HCT116 (cell line): Measurements from ENCODE around the gene PDE4B. TPM values are rescaled to one million over a fixed set of nuclear protein-coding genes. Genes with fewer than 3 reads are reported as not detected.

Source experiments
- ATAC-seq: fragments of 200-7000 bp; cut with Tn5 transposase; 2 replicates; pipeline ENCODE4 v1.9.1; 2020; ENCODE audit warnings: mild to moderate bottlenecking, moderate library complexity
- BruUV-seq: library from RNA; stranded (reverse); fragments of 400-500 nt; replicated peaks from 2 replicates; lab custom pipeline; 2021; lab: Mats Ljungman, UMichigan
- CTCF ChIA-PET: fragments of 300-600 bp; sonication (Branson Sonifier 250); formaldehyde crosslinking; loops from one replicate; lab custom pipeline; 2021; ENCODE audit warnings: antibody characterized with exemption; lab: Charles Lee
- POLR2A ChIA-PET: fragments of 300-600, 350-600 bp; sonication (Branson Sonifier 250); formaldehyde crosslinking; loops from one replicate; lab custom pipeline; 2021; ENCODE audit warnings: antibody characterized with exemption; lab: Charles Lee
- RAD21 ChIA-PET, 2 experiments: fragments of 300-600 bp; sonication (Branson Sonifier 250); formaldehyde crosslinking; loops; one replicate each; lab custom pipeline; 2023; ENCODE audit warnings: low total read pairs in 2 of 2; ENCODE audit not compliant: uncharacterized antibody in 2 of 2, unreplicated experiment in 2 of 2, low non-redundant PET in 1 of 2; lab: Charles Lee
- DNase-seq: peaks from one replicate; pipeline ENCODE4 v3.0.0-alpha.2; 2010; ENCODE audit warnings: low read depth, low spot score
- H2AFZ ChIP-seq: fragments of 200-600 bp; shearing (Covaris generic), sonication (generic); 2 replicates; pipeline ENCODE4 v1.6.1; 2017; ENCODE audit warnings: low read depth, mixed run types, mixed read lengths, antibody characterized with exemption, low read length; ENCODE audit not compliant: poor library complexity, severe bottlenecking
- H3K27ac ChIP-seq: 2 replicates; pipeline ENCODE4 v1.5.1; 2012; ENCODE audit warnings: low read depth, low read length
- H3K27me3 ChIP-seq: fragments of 200-600 bp; sonication (generic); 2 replicates; pipeline ENCODE4 v1.6.1; 2016; ENCODE audit warnings: mixed run types, low read length, mixed read lengths; ENCODE audit not compliant: insufficient read depth
- H3K36me3 ChIP-seq, 2 experiments: fragments of 200-500 bp in 1 of 2; fragments of 200-600 bp in 1 of 2; sonication (Bioruptor generic) in 1 of 2; sonication (generic) in 1 of 2; 2 replicates each; pipeline versions ENCODE4 v1.5.1 to v1.6.1; 2014 to 2016; ENCODE audit warnings: low read length in 2 of 2, inconsistent platforms in 1 of 2, mixed read lengths in 1 of 2, mixed run types in 1 of 2; ENCODE audit not compliant: insufficient read depth in 2 of 2, control insufficient read depth in 1 of 2
- H3K4me1 ChIP-seq, 2 experiments: fragments of 200-600 bp in 1 of 2; sonication (generic) in 1 of 2; 2 replicates each; pipeline versions ENCODE4 v1.5.1 to v1.6.1; 2012 to 2017; ENCODE audit warnings: low read length in 2 of 2, inconsistent platforms in 1 of 2, mild to moderate bottlenecking in 1 of 2, mixed read lengths in 1 of 2, mixed run types in 1 of 2, moderate library complexity in 1 of 2; ENCODE audit not compliant: insufficient read depth in 2 of 2, control insufficient read depth in 1 of 2
- H3K4me2 ChIP-seq: fragments of 200-600 bp; sonication (generic); 2 replicates; pipeline ENCODE4 v1.6.1; 2017; ENCODE audit warnings: mixed run types, low read length, mixed read lengths
- H3K4me3 ChIP-seq, 2 experiments: fragments of 200-600 bp in 1 of 2; sonication (generic) in 1 of 2; replicated peaks in 1 of 2; 2 replicates each; pipeline ENCODE4 v1.5.1; 2011 to 2016; ENCODE audit warnings: low read length in 2 of 2, control low read depth in 1 of 2, low read depth in 1 of 2, mild to moderate bottlenecking in 1 of 2, mixed read lengths in 1 of 2, mixed run types in 1 of 2
- H3K79me2 ChIP-seq: fragments of 200-600 bp; sonication (generic); 2 replicates; pipeline ENCODE4 v1.6.1; 2017; ENCODE audit warnings: mild to moderate bottlenecking, mixed run types, low read length, moderate library complexity, mixed read lengths; ENCODE audit not compliant: insufficient read depth
- H3K9ac ChIP-seq: fragments of 200-600 bp; sonication (generic); 2 replicates; pipeline ENCODE4 v1.6.1; 2016; ENCODE audit warnings: low read length, mixed read lengths
- H3K9me2 ChIP-seq: fragments of 200-600 bp; sonication (generic), shearing (Covaris generic); 2 replicates; pipeline ENCODE4 v1.6.1; 2017; ENCODE audit warnings: mixed run types, mild to moderate bottlenecking, moderate library complexity; ENCODE audit not compliant: insufficient read depth
- H3K9me3 ChIP-seq, 2 experiments: fragments of 200-500 bp in 1 of 2; fragments of 200-600 bp in 1 of 2; sonication (Bioruptor generic) in 1 of 2; sonication (generic) in 1 of 2; 2 replicates each; pipeline ENCODE4 v1.6.1; 2014 to 2017; ENCODE audit warnings: low read length in 2 of 2, mixed read lengths in 2 of 2, inconsistent platforms in 1 of 2, low read depth in 1 of 2, mild to moderate bottlenecking in 1 of 2, mixed run types in 1 of 2, moderate library complexity in 1 of 2; ENCODE audit not compliant: control insufficient read depth in 1 of 2, insufficient read depth in 1 of 2
- H4K20me1 ChIP-seq: fragments of 200-600 bp; sonication (generic), shearing (Covaris generic); 2 replicates; pipeline ENCODE4 v1.6.1; 2017; ENCODE audit warnings: mixed run types, mild to moderate bottlenecking, moderate library complexity; ENCODE audit not compliant: insufficient read depth
- ATF3 ChIP-seq: IDR thresholded peaks from 2 replicates; pipeline ENCODE4 v1.6.1; 2012
- CBX3 ChIP-seq: IDR thresholded peaks from 2 replicates; pipeline ENCODE4 v1.6.1; 2012; ENCODE audit warnings: low read depth
- EGR1 ChIP-seq: IDR thresholded peaks from 2 replicates; pipeline ENCODE4 v1.6.1; 2012; ENCODE audit warnings: low read depth
- EZH2 ChIP-seq: fragments of 200-600 bp; sonication (generic); IDR thresholded peaks from 2 replicates; pipeline ENCODE4 v1.6.1; 2017; ENCODE audit warnings: antibody characterized with exemption, mixed run types
- EZH2phosphoT487 ChIP-seq: fragments of 200-600 bp; IDR thresholded peaks from 2 replicates; pipeline ENCODE4 v1.6.1; 2018; ENCODE audit warnings: antibody characterized with exemption, borderline replicate concordance
- FOSL1 ChIP-seq: IDR thresholded peaks from 2 replicates; pipeline ENCODE4 v1.6.1; 2012; ENCODE audit warnings: low read depth
- JUND ChIP-seq: IDR thresholded peaks from 2 replicates; pipeline ENCODE4 v1.6.1; 2012
- POLR2A ChIP-seq: IDR thresholded peaks from 2 replicates; pipeline ENCODE4 v1.7.0; 2011; ENCODE audit warnings: borderline replicate concordance; ENCODE audit not compliant: insufficient read depth, insufficient read length; ENCODE audit errors: extremely low read depth
- POLR2AphosphoS5 ChIP-seq: IDR thresholded peaks from 2 replicates; pipeline ENCODE4 v1.6.1; 2011; ENCODE audit warnings: mild to moderate bottlenecking, low read depth, low read length, moderate library complexity
- RAD21 ChIP-seq: IDR thresholded peaks from 2 replicates; pipeline ENCODE4 v1.6.1; 2012; ENCODE audit warnings: low read depth, mild to moderate bottlenecking
- SIN3A ChIP-seq: IDR thresholded peaks from 2 replicates; pipeline ENCODE4 v1.6.1; 2012; ENCODE audit warnings: low read depth
- SRF ChIP-seq: IDR thresholded peaks from 2 replicates; pipeline ENCODE4 v1.6.1; 2012; ENCODE audit warnings: low read depth
- YY1 ChIP-seq: IDR thresholded peaks from 2 replicates; pipeline ENCODE4 v1.6.1; 2011; ENCODE audit warnings: low read length, low read depth, moderate library complexity, mild to moderate bottlenecking; ENCODE audit not compliant: insufficient replicate concordance; ENCODE audit errors: extremely low read depth
- ZFX ChIP-seq: fragments of 450-650 bp; IDR thresholded peaks from 2 replicates; pipeline ENCODE4 v1.6.1; 2017
- ZNF274 ChIP-seq: fragments of 200-500 bp; sonication (Bioruptor generic); IDR thresholded peaks from 2 replicates; pipeline ENCODE4 v1.6.1; 2014; ENCODE audit warnings: mild to moderate bottlenecking, low read depth, low read length, inconsistent platforms
- intact Hi-C: fragments of 100-400 bp; cut with micrococcal nuclease; formaldehyde crosslinking; loops from 2 replicates; pipeline ENCODE4 v1.10.0; 2022
- total RNA-seq: library from RNA; stranded (reverse); gene quantifications from one replicate; pipeline ENCODE4 v1.2.1, GENCODE V29; 2021; ENCODE audit not compliant: unreplicated experiment

PDE4B gene
- total RNA-seq, 1 experiment from 2014 or later: 76.9 TPM

GRCh38 chr1:65971547-65971946 is 178.9 kb downstream of the PDE4B start:
- no TSS peak for BruUV-seq
- no peaks in the 10 kb centered on the region for H3K36me3 ChIP-seq
- RAD21 ChIA-PET: no interaction called here
- no peak overlapping the region for H3K27ac ChIP-seq
- no peak overlapping the region for H2AFZ ChIP-seq
- H3K27me3 ChIP-seq: no peaks in the 10 kb centered on the region
- POLR2A ChIA-PET: no interaction called here
- no peak overlapping the region for H3K4me3 ChIP-seq
- no peak for DNase-seq
- H3K9me2 ChIP-seq: no peaks in the 10 kb centered on the region
- TF ChIP-seq POLR2A: no peak
- no peak for TF ChIP-seq EZH2phosphoT487
- no peak for TF ChIP-seq POLR2AphosphoS5
- no peak for TF ChIP-seq EGR1
- no peak for TF ChIP-seq CBX3
- no peak for TF ChIP-seq SRF
- no peak for TF ChIP-seq ZNF274
- no peak for TF ChIP-seq JUND
- no peak for TF ChIP-seq RAD21
- TF ChIP-seq ZFX: no peak
- TF ChIP-seq ATF3: no peak
- no peak for TF ChIP-seq SIN3A
- TF ChIP-seq FOSL1: no peak
- TF ChIP-seq EZH2: no peak
- no peak for TF ChIP-seq YY1
- intact Hi-C loops: no loop called here
- H3K4me2 ChIP-seq: no peak overlapping the region
- peaks cover 0 to 6% of the 10 kb centered on the region in 2 experiments; a peak in 1 of 4 replicates for H3K9me3 ChIP-seq
- no peaks in the 10 kb centered on the region for H3K4me1 ChIP-seq
- no peak overlapping the region for H3K9ac ChIP-seq
- CTCF ChIA-PET: no interaction called here
- no peaks in the 10 kb centered on the region for H3K79me2 ChIP-seq
- no peak for ATAC-seq
- H4K20me1 ChIP-seq: no peaks in the 10 kb centered on the region
